Caco-2 (cell line): Measurements from ENCODE around the gene ELP5. TPM values are rescaled to one million over a fixed set of nuclear protein-coding genes. Genes with fewer than 3 reads are reported as not detected.

ENCODE experiments used
- BruUV-seq: library from RNA; stranded (reverse); fragments of 400-500 nt; replicated peaks from 2 replicates; lab custom pipeline; 2021; lab: Mats Ljungman, UMichigan
- CTCF ChIA-PET: fragments of 300-600 bp; sonication (Branson Sonifier 250); formaldehyde crosslinking; loops from one replicate; lab custom pipeline; 2022; ENCODE audit warnings: antibody characterized with exemption; lab: Charles Lee
- POLR2A ChIA-PET: fragments of 300-600 bp; sonication (Branson Sonifier 250); formaldehyde crosslinking; loops from one replicate; lab custom pipeline; 2022; ENCODE audit warnings: antibody characterized with exemption; lab: Charles Lee
- DNase-seq, 2 experiments: peaks; one replicate each; pipeline versions ENCODE4 v3.0.0 to v3.0.0-alpha.2; 2020 to 2022
- H3K27me3 ChIP-seq: replicated peaks from 2 replicates; pipeline ENCODE4 v1.6.0; 2011; ENCODE audit warnings: low read length; ENCODE audit not compliant: control insufficient read depth, insufficient read depth
- H3K36me3 ChIP-seq: 2 replicates; pipeline ENCODE4 v1.5.1; 2011; ENCODE audit warnings: low read length; ENCODE audit not compliant: control insufficient read depth, insufficient read depth
- H3K4me1 ChIP-seq: fragments of 250-450 bp; sonication (Bioruptor Pico); 2 replicates; pipeline ENCODE4 v1.5.1; 2020; ENCODE audit warnings: mild to moderate bottlenecking
- H3K4me3 ChIP-seq: 2 replicates; pipeline ENCODE4 v1.5.1; 2011; ENCODE audit warnings: low read depth, mild to moderate bottlenecking, control low read depth, low read length
- H3K9me3 ChIP-seq: fragments of 250-450 bp; sonication (Bioruptor Pico); 2 replicates; pipeline ENCODE4 v1.5.1; 2020; ENCODE audit warnings: mild to moderate bottlenecking, moderate library complexity
- H3K27ac Mint-ChIP-seq: one replicate; pipeline ENCODE4 v1.8.0; 2022; ENCODE audit warnings: mixed read lengths; ENCODE audit not compliant: unreplicated experiment
- H3K27me3 Mint-ChIP-seq: one replicate; pipeline ENCODE4 v1.8.0; 2022; ENCODE audit warnings: mixed read lengths; ENCODE audit not compliant: insufficient read depth, unreplicated experiment
- H3K36me3 Mint-ChIP-seq: one replicate; pipeline ENCODE4 v1.8.0; 2022; ENCODE audit warnings: mild to moderate bottlenecking, mixed read lengths; ENCODE audit not compliant: insufficient read depth, unreplicated experiment
- H3K4me1 Mint-ChIP-seq: one replicate; pipeline ENCODE4 v1.8.0; 2022; ENCODE audit warnings: low read depth, mixed read lengths; ENCODE audit not compliant: unreplicated experiment
- H3K4me3 Mint-ChIP-seq: one replicate; pipeline ENCODE4 v1.8.0; 2022; ENCODE audit warnings: mild to moderate bottlenecking, moderate library complexity, mixed read lengths; ENCODE audit not compliant: unreplicated experiment
- H3K9me3 Mint-ChIP-seq: one replicate; pipeline ENCODE4 v1.8.0; 2022; ENCODE audit warnings: mixed read lengths; ENCODE audit not compliant: unreplicated experiment
- CTCF ChIP-seq, 2 experiments: fragments of 200-600 bp in 1 of 2; IDR thresholded peaks; 1 replicate in 1 of 2; 2 replicates in 1 of 2; pipeline versions ENCODE4 v1.5.1 to v1.8.0; 2011 to 2022; ENCODE audit warnings: antibody characterized with exemption in 1 of 2, control low read depth in 1 of 2, inconsistent platforms in 1 of 2, low read depth in 1 of 2, low read length in 1 of 2, mild to moderate bottlenecking in 1 of 2, moderate library complexity in 1 of 2; ENCODE audit not compliant: insufficient read depth in 1 of 2, severe bottlenecking in 1 of 2, unreplicated experiment in 1 of 2
- intact Hi-C: fragments of 100-400 bp; cut with micrococcal nuclease; formaldehyde crosslinking; loops from one replicate; pipeline ENCODE4 v1.10.0; 2022; ENCODE audit not compliant: unreplicated experiment
- total RNA-seq: library from RNA; stranded (reverse); gene quantifications from 2 replicates; pipeline ENCODE4 v1.2.3, GENCODE V29; 2022

ELP5 gene
- total RNA-seq, 1 experiment from 2014 or later: 43.2 TPM

GRCh38 chr17:7256766-7257456, 4.9 kb downstream of the ELP5 start:
- CTCF ChIA-PET: interaction anchor here (0.7 kb wide), 1 partner anchor 9 kb away, joined by 4 read pairs; no protein-coding TSS in a partner anchor
- POLR2A ChIA-PET: interaction anchor here (1.1 kb wide), 1 partner anchor 15 kb away, joined by 3 read pairs; no protein-coding TSS in a partner anchor
- TF ChIP-seq CTCF (IDR thresholded peaks at IDR 0.05; ENCODE audit: insufficient read depth in 1 of 2, low read depth in 1 of 2, low read length in 1 of 2, severe bottlenecking in 1 of 2, unreplicated experiment in 1 of 2): no peak
- Histone ChIP-seq H3K27me3 (no peaks in the 10 kb centered on the region), H3K36me3 (peaks cover 2% of the 10 kb centered on the region), H3K9me3 (no peaks in the 10 kb centered on the region), H3K4me3 (no peak overlapping the region), H3K4me1 (peaks cover 21% of the 10 kb centered on the region)
- no peaks in the 10 kb centered on the region for H3K27me3 Mint-ChIP-seq
- no peak overlapping the region for H3K4me3 Mint-ChIP-seq
- no TSS peak for BruUV-seq
- no peaks in the 10 kb centered on the region for H3K9me3 Mint-ChIP-seq
- H3K4me1 Mint-ChIP-seq: peaks cover 11% of the 10 kb centered on the region
- no peak for DNase-seq
- peak overlapping the region; percentile 12 for H3K27ac Mint-ChIP-seq
- peaks cover 94% of the 10 kb centered on the region for H3K36me3 Mint-ChIP-seq
- intact Hi-C loops: no loop called here

DNA sequence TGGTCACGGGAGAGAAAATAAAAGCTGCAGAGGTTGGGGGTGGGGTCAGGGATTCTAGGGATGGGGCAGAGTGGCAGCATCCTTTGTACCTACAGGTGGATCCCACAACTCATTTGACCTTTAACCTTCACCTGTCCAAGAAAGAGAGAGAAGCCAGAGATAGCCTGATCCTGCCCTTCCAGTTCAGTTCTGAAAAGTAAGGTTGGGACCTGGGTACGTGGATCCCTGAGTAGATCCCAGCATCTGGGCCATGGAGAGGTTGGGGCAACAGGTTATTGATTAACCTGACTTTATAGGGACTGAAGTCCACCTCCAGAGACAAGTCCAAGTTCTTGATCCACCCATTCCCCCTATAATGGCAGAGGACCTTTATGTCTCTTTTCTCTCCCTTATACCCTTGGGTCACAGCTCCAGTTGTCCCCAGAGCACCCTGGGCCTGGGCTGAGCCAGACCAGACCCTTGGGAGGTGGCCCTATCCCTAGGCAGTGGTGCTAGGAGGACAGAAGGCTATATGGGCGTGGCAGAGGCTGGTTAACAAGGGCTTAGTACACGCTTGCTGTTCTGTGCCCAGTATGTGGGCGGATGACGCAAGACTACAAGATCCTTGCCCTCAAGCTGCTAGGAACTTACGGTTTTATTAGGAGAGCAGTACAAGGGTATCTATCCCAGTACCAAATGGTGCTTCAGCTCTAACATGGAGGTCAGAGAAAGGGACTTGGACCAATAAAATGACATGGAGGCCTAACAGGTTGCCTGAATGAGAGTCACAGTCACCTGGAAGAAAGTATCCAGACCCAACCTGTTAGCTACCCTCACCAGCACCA, 6.9 kb downstream of the ELP5 start:
- no TSS peak for BruUV-seq

More for the DNA sequence above, 6.9 kb downstream of the ELP5 start:
- POLR2A ChIA-PET: interaction anchor here (0.7 to 1.1 kb wide), 2 partner anchors 71 to 145 kb away, joined by 3 to 4 read pairs; partner anchors contain the start of gene ASGR2
- intact Hi-C loops: no loop called here
- CTCF ChIA-PET: interaction anchor here (1.0 kb wide), 1 partner anchor 20 kb away, joined by 4 read pairs; the partner anchor contains the start of gene PHF23
- no peak for TF ChIP-seq CTCF (IDR thresholded peaks at IDR 0.05; ENCODE audit: insufficient read depth in 1 of 2, low read depth in 1 of 2, low read length in 1 of 2, severe bottlenecking in 1 of 2, unreplicated experiment in 1 of 2)
- H3K36me3 ChIP-seq: peaks cover 2% of the 10 kb centered on the region
- H3K27me3 Mint-ChIP-seq: no peaks in the 10 kb centered on the region
- H3K4me1 ChIP-seq: peaks cover 21% of the 10 kb centered on the region
- H3K27ac Mint-ChIP-seq: no peak overlapping the region
- H3K9me3 Mint-ChIP-seq: no peaks in the 10 kb centered on the region
- no peak overlapping the region for H3K4me3 ChIP-seq
- H3K4me1 Mint-ChIP-seq: peaks cover 6% of the 10 kb centered on the region
- peak in 1 of 2 experiments; percentile 49 for DNase-seq
- peaks cover 90% of the 10 kb centered on the region for H3K36me3 Mint-ChIP-seq
- H3K27me3 ChIP-seq: no peaks in the 10 kb centered on the region
- H3K9me3 ChIP-seq: no peaks in the 10 kb centered on the region
- peak overlapping the region; percentile 99 for H3K4me3 Mint-ChIP-seq
